Colonic mucosa (tissue), 4 donors: ENCODE results near the gene REM2. TPM values are rescaled to one million over a fixed set of nuclear protein-coding genes. Genes with fewer than 3 reads are reported as not detected.

ENCODE experiments used
- DNase-seq: peaks from one replicate; pipeline ENCODE4 v3.0.0-alpha.2; 2020
- H3K27ac ChIP-seq: fragments of 200-600 bp; one replicate; pipeline ENCODE4 v1.8.0; 2021
- H3K27me3 ChIP-seq: fragments of 200-600 bp; one replicate; pipeline ENCODE4 v1.8.0; 2021
- H3K36me3 ChIP-seq: fragments of 200-600 bp; one replicate; pipeline ENCODE4 v1.8.0; 2021
- H3K4me1 ChIP-seq: fragments of 200-600 bp; one replicate; pipeline ENCODE4 v1.8.0; 2021; ENCODE audit warnings: mild to moderate bottlenecking
- H3K4me3 ChIP-seq: fragments of 200-600 bp; one replicate; pipeline ENCODE4 v1.8.0; 2021
- H3K9ac ChIP-seq, 2 donors: one replicate each; pipeline ENCODE4 v1.7.0; 2013; ENCODE audit warnings: control low read depth in 2 of 2, low read depth in 2 of 2, low read length in 2 of 2
- H3K9me3 ChIP-seq: fragments of 200-600 bp; one replicate; pipeline ENCODE4 v1.8.0; 2021
- intact Hi-C: fragments of 100-400 bp; cut with DNase I; formaldehyde crosslinking; loops from one replicate; pipeline ENCODE4 v1.14.1; 2022
- total RNA-seq, 2 donors: library from RNA; stranded (reverse); fragmentation: NEBNext Ultra II Directional in 1 of 2; extraction: Animal tissue kit (Norgen Biotek cat#: 25700) in 1 of 2; gene quantifications; one replicate each; pipeline ENCODE4 v1.2.1, GENCODE V29; 2021
- TF ChIP-seq, protein P1 (sequence below): fragments of 200-600 bp; IDR thresholded peaks from one replicate; pipeline ENCODE4 v1.8.0; 2022; ENCODE audit warnings: antibody characterized with exemption, mild to moderate bottlenecking
- donor health status: healthy.
- donor health status: DM: no; HTN: no; CAD: no.
- donor health status: DM: no; HTN: no; CAD: no.

Gene REM2
- total RNA-seq, 2 donors from 2014 or later = 0.24 to 0.30 TPM

GRCh38 chr14:22887260-22887989 is 4.4 kb downstream of the REM2 start:
- no peaks in the 10 kb centered on the region for H3K9me3 ChIP-seq
- H3K27ac ChIP-seq = peak overlapping the region; percentile 82
- peak; percentile 77 for DNase-seq
- TF ChIP-seq, protein P1, sequence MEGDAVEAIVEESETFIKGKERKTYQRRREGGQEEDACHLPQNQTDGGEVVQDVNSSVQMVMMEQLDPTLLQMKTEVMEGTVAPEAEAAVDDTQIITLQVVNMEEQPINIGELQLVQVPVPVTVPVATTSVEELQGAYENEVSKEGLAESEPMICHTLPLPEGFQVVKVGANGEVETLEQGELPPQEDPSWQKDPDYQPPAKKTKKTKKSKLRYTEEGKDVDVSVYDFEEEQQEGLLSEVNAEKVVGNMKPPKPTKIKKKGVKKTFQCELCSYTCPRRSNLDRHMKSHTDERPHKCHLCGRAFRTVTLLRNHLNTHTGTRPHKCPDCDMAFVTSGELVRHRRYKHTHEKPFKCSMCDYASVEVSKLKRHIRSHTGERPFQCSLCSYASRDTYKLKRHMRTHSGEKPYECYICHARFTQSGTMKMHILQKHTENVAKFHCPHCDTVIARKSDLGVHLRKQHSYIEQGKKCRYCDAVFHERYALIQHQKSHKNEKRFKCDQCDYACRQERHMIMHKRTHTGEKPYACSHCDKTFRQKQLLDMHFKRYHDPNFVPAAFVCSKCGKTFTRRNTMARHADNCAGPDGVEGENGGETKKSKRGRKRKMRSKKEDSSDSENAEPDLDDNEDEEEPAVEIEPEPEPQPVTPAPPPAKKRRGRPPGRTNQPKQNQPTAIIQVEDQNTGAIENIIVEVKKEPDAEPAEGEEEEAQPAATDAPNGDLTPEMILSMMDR = no peak
- H3K4me3 ChIP-seq = peak overlapping the region; percentile 53
- intact Hi-C loops = no loop called here
- H3K4me1 ChIP-seq = peaks cover 3% of the 10 kb centered on the region
- H3K27me3 ChIP-seq = no peaks in the 10 kb centered on the region
- H3K36me3 ChIP-seq = no peaks in the 10 kb centered on the region
- peak overlapping the region in 1 of 2 donors; percentile 74 for H3K9ac ChIP-seq

DNA sequence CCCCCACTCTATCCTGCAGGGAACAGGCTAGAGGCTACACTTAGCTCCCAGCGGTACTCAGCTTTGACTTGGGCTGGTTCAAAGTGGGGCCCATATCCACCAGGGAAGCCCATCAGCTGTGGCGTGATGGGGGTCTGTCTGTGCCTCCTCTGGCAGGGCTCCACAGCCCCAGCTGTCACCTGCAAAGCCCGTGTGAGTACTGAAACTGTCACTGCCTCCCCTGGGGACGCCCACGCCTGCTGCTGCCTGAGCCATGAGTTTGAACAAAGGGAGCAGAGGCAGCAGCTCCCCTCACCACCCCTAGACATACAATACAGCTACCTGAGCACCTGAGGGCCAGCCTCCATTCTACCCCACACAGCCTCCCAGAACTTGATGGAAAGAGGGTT is 5.0 kb downstream of the REM2 start:
- TF ChIP-seq, protein P1 = no peak
- intact Hi-C loops = no loop called here
- H3K4me1 ChIP-seq = peaks cover 3% of the 10 kb centered on the region
- H3K27ac ChIP-seq = peak overlapping the region; percentile 82
- H3K36me3 ChIP-seq = no peaks in the 10 kb centered on the region
- H3K9ac ChIP-seq = peak overlapping the region; percentile 47 to 74
- no peaks in the 10 kb centered on the region for H3K27me3 ChIP-seq
- H3K9me3 ChIP-seq = no peaks in the 10 kb centered on the region
- peak overlapping the region; percentile 53 for H3K4me3 ChIP-seq
- no peak for DNase-seq

DNA sequence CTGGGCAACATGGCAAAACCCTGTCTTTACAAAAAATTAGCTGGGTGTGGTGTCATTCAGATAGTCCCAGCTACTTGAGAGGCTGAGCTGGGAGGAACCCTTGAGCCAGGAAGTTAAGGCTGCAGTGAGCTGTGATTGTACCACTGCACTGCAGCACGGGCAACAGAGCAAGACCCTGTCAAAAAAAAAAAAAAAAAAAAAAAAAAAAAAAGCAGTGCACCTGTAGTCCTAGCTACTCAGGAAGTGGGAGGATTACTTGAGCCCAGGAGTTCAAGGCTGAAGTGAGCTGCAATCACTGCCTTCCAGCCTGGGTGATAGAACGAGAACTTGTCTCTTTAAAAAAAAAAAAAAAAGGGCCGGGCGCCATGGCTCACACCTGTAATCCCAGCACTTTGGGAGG is 5.6 kb downstream of the REM2 start:
- Histone ChIP-seq H3K4me1 (peaks cover 3% of the 10 kb centered on the region), H3K27me3 (no peaks in the 10 kb centered on the region), H3K9ac (no peak overlapping the region), H3K27ac (peak overlapping the region; percentile 82), H3K36me3 (no peaks in the 10 kb centered on the region), H3K4me3 (no peak overlapping the region), H3K9me3 (no peaks in the 10 kb centered on the region)
- TF ChIP-seq, protein P1 = no peak
- no peak for DNase-seq
- intact Hi-C loops = no loop called here

DNA sequence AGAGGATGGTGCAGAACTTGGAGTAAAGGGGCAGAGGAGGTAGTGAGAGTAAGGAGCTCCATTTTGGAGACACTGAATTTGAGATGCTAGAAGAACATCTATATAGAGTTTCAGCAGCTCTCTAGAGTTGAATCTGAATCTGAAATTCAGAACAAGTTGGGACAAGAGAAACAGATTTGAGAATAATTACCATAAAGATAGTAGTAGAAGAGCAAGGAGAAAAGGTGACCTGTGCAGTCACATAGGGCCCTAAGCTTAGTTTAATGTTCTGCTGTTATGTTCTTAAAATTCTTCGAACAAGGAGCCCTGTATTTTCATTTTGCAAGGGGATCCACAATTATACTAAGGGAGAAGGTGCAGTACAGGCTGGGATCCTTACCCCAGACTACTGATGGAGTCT is 7.4 kb downstream of the REM2 start:
- H3K27ac ChIP-seq = no peak overlapping the region

GRCh38 chr14:22892488-22892887 is 9.5 kb downstream of the REM2 start:
- DNase-seq = no peak
- Histone ChIP-seq H3K27me3 (no peaks in the 10 kb centered on the region), H3K4me1 (peaks cover 3% of the 10 kb centered on the region), H3K36me3 (no peaks in the 10 kb centered on the region), H3K4me3 (no peak overlapping the region), H3K27ac (no peak overlapping the region), H3K9me3 (no peaks in the 10 kb centered on the region), H3K9ac (no peak overlapping the region)
- intact Hi-C loops = no loop called here
- TF ChIP-seq, protein P1 = no peak

More for the DNA sequence above, 7.4 kb downstream of the REM2 start:
- intact Hi-C loops = no loop called here
- DNase-seq = no peak
- Histone ChIP-seq H3K9me3 (no peaks in the 10 kb centered on the region), H3K4me3 (no peak overlapping the region), H3K9ac (no peak overlapping the region), H3K27me3 (no peaks in the 10 kb centered on the region), H3K36me3 (no peaks in the 10 kb centered on the region), H3K4me1 (peaks cover 3% of the 10 kb centered on the region)
- TF ChIP-seq, protein P1 = no peak
